Glutamatergic neuron (in vitro differentiated cells): Measurements from ENCODE around the gene TNFRSF13B. TPM values are rescaled to one million over a fixed set of nuclear protein-coding genes. Genes with fewer than 3 reads are reported as not detected.
"Not testable (repeated sequence)": the region's sequence is repeated elsewhere in the genome, so short reads cannot be mapped to it uniquely, and the experiment has no call there.

Source experiments
- DNase-seq: peaks from one replicate; pipeline ENCODE4 v3.0.0; 2022
- H3K27ac Mint-ChIP-seq: one replicate; pipeline ENCODE4 v1.8.0; 2020; ENCODE audit warnings: mild to moderate bottlenecking, mixed read lengths, inconsistent platforms; ENCODE audit not compliant: unreplicated experiment
- H3K27me3 Mint-ChIP-seq: one replicate; pipeline ENCODE4 v1.8.0; 2020; ENCODE audit warnings: mild to moderate bottlenecking, moderate library complexity, mixed read lengths, inconsistent platforms; ENCODE audit not compliant: unreplicated experiment
- H3K36me3 Mint-ChIP-seq: one replicate; pipeline ENCODE4 v1.8.0; 2020; ENCODE audit warnings: mild to moderate bottlenecking, mixed read lengths, inconsistent platforms; ENCODE audit not compliant: unreplicated experiment
- H3K4me1 Mint-ChIP-seq: one replicate; pipeline ENCODE4 v1.8.0; 2020; ENCODE audit warnings: mild to moderate bottlenecking, low read depth, mixed read lengths, inconsistent platforms; ENCODE audit not compliant: unreplicated experiment
- H3K4me3 Mint-ChIP-seq: one replicate; pipeline ENCODE4 v1.8.0; 2020; ENCODE audit warnings: mild to moderate bottlenecking, mixed read lengths, inconsistent platforms; ENCODE audit not compliant: unreplicated experiment
- H3K9me3 Mint-ChIP-seq: one replicate; pipeline ENCODE4 v1.8.0; 2020; ENCODE audit warnings: mild to moderate bottlenecking, moderate library complexity, mixed read lengths, inconsistent platforms; ENCODE audit not compliant: unreplicated experiment
- CTCF ChIP-seq: fragments of 200-600 bp; sonication (generic); IDR thresholded peaks from one replicate; pipeline ENCODE4 v1.5.0; 2021; ENCODE audit not compliant: partially characterized antibody, unreplicated experiment
- total RNA-seq: library from RNA; stranded (reverse); fragmentation: NEBNext Ultra II Directional; extraction: Animal tissue kit (Norgen Biotek cat#: 25700); gene quantifications from one replicate; pipeline ENCODE4 v1.2.1, GENCODE V29; 2021; ENCODE audit not compliant: unreplicated experiment

Gene TNFRSF13B
- total RNA-seq, 1 donor from 2014 or later = not detected

- Mint-ChIP-seq H3K27ac (no peak overlapping the region), H3K4me1 (peaks cover 6% of the 10 kb centered on the region), H3K27me3 (peaks cover 4% of the 10 kb centered on the region), H3K36me3 (no peaks in the 10 kb centered on the region), H3K9me3 (peaks cover 6% of the 10 kb centered on the region), H3K4me3 (no peak overlapping the region)
- no peak for TF ChIP-seq CTCF
- no peak for DNase-seq
Observed at GRCh38 chr17:16908273-16908672, 63.6 kb downstream of the TNFRSF13B start.

GRCh38 chr17:16906680-16907079, 65.2 kb downstream of the TNFRSF13B start:
- Mint-ChIP-seq H3K27me3 (peaks cover 4% of the 10 kb centered on the region), H3K4me3 (no peak overlapping the region), H3K4me1 (peaks cover 6% of the 10 kb centered on the region), H3K27ac (no peak overlapping the region), H3K36me3 (no peaks in the 10 kb centered on the region), H3K9me3 (peaks cover 4% of the 10 kb centered on the region)
- DNase-seq = no peak
- TF ChIP-seq CTCF = no peak

- DNase-seq = no peak
- no peak overlapping the region for H3K4me3 Mint-ChIP-seq
- peaks cover 6% of the 10 kb centered on the region for H3K9me3 Mint-ChIP-seq
- H3K4me1 Mint-ChIP-seq = peaks cover 6% of the 10 kb centered on the region
- no peaks in the 10 kb centered on the region for H3K36me3 Mint-ChIP-seq
- H3K27ac Mint-ChIP-seq = no peak overlapping the region
- peaks cover 4% of the 10 kb centered on the region for H3K27me3 Mint-ChIP-seq
- TF ChIP-seq CTCF = no peak
Observed at GRCh38 chr17:16905593-16906191, 66.2 kb downstream of the TNFRSF13B start.

- H3K4me3 Mint-ChIP-seq, DNase-seq, H3K9me3 Mint-ChIP-seq, H3K27me3 Mint-ChIP-seq, H3K36me3 Mint-ChIP-seq, H3K4me1 Mint-ChIP-seq, H3K27ac Mint-ChIP-seq: not testable (repeated sequence)
Observed at GRCh38 chr17:16903070-16903469, 68.8 kb downstream of the TNFRSF13B start.

GRCh38 chr17:16900288-16900882, 71.5 kb downstream of the TNFRSF13B start:
- H3K36me3 Mint-ChIP-seq = peaks cover 3% of the 10 kb centered on the region
- peaks cover 2% of the 10 kb centered on the region for H3K27me3 Mint-ChIP-seq
- H3K4me3 Mint-ChIP-seq = no peak overlapping the region
- DNase-seq = no peak
- TF ChIP-seq CTCF = no peak
- H3K4me1 Mint-ChIP-seq = no peaks in the 10 kb centered on the region
- H3K9me3 Mint-ChIP-seq = peaks cover 9% of the 10 kb centered on the region
- no peak overlapping the region for H3K27ac Mint-ChIP-seq

GRCh38 chr17:16897211-16897896, 74.6 kb downstream of the TNFRSF13B start:
- not testable (repeated sequence) for DNase-seq, H3K9me3 Mint-ChIP-seq, H3K27me3 Mint-ChIP-seq, H3K27ac Mint-ChIP-seq, H3K4me1 Mint-ChIP-seq, H3K4me3 Mint-ChIP-seq, H3K36me3 Mint-ChIP-seq

- H3K4me1 Mint-ChIP-seq, H3K9me3 Mint-ChIP-seq, H3K36me3 Mint-ChIP-seq, H3K27me3 Mint-ChIP-seq, H3K4me3 Mint-ChIP-seq, DNase-seq, H3K27ac Mint-ChIP-seq: not testable (repeated sequence)
Observed at GRCh38 chr17:16896235-16896634, 75.7 kb downstream of the TNFRSF13B start.

GRCh38 chr17:16893527-16893926, 78.4 kb downstream of the TNFRSF13B start:
- H3K27me3 Mint-ChIP-seq = not testable (repeated sequence)

More at GRCh38 chr17:16893527-16893926, 78.4 kb downstream of the TNFRSF13B start:
- H3K36me3 Mint-ChIP-seq, DNase-seq, H3K27ac Mint-ChIP-seq, H3K4me3 Mint-ChIP-seq, H3K4me1 Mint-ChIP-seq, H3K9me3 Mint-ChIP-seq: not testable (repeated sequence)
